ELR (cell line): Measurements from ENCODE around the gene KRT3.

Experiments used
- DNase-seq: peaks from one replicate; pipeline ENCODE4 v3.0.0-alpha.2; 2015; ENCODE audit warnings: low read depth

The KRT3 gene

DNA sequence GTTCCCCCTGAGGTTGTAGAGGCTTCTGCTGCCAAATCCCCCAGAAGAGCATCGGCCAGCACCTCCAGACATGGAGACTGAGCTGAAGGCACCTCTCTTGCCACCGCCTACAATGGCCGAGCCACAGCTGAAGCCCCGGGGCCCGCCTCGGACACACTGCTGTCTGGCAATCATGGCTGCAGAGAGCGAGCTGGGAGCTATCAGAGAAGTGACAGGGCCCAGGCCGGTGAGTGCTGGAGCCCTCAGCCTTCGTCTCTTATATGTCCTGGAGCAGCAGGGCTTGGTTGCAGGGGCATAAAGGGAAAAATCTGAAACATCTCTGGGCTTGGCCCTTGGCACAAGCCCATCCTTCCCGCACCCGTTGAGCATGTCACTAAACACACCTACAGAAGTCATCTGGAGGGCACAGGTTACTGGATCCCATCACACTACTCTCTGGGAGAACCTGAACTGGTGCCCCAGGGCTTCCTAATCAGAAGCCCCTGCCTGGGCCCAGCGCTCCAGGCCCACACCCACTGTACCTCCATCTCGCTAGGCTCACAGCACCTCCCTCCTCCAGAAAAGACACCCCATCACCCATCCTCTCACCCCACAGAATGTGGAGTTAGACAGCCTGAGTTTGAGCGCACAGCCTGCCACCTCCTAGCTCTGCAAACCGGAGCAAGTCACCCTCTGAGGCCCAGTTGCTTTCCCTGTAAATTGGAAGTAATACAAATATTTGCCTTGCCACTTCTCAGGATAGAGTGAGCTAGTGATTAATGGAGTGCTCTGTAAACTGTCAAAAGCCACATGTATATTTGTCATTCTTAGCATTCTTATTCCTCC is 18.2 kb upstream of the KRT3 start, which contains the start of gene KRT4:
Gene KRT4 (minus strand): TSS at position 232 of the 825 bp plus-strand sequence. CDS start 58 bp downstream, at position 174.
- no peak for DNase-seq

- no peak for DNase-seq
Measured at GRCh38 chr12:52813203-52813819, 17.4 kb upstream of the KRT3 start.

DNA sequence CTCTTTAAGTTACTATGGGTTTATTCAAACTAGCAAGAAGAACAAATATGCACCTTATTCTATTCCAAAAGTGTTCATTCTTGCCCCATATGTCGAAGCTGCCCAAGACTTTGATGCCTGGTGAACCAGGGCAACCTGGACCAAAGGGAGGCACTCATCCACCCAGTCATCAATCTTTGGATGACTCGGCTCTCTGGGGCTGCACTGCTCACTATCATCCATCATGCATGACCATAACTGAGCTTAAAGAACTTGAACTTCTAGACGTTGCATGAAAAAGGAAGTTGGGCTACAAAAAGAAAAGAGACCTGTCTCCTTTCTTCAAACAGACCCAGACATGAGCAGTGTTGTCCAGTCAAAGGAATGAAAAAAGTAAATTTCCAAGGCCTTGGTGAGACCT is 16.8 kb upstream of the KRT3 start:
- no peak for DNase-seq

DNA sequence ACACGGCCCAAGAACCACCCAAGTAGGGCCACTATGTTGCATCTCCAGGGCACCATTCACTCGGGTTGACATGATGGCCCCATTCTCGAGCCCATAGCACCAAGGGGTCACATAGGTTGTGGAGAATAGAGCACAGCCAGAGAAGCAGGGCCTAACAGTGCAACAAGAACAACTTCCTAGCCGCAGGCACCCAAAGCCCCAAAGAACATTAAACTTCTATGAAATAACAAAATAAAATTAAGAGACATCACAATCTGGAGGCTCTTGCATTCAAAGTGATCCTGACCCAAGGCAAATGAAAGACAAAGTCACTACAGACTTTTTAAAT is 16.1 kb upstream of the KRT3 start:
- DNase-seq, result no peak

GRCh38 chr12:52811191-52812072 is 15.5 kb upstream of the KRT3 start:
- DNase-seq, result no peak

- DNase-seq, result no peak
Measured at GRCh38 chr12:52810554-52810953, 14.6 kb upstream of the KRT3 start.

GRCh38 chr12:52809166-52809565 is 13.2 kb upstream of the KRT3 start:
- no peak for DNase-seq

DNA sequence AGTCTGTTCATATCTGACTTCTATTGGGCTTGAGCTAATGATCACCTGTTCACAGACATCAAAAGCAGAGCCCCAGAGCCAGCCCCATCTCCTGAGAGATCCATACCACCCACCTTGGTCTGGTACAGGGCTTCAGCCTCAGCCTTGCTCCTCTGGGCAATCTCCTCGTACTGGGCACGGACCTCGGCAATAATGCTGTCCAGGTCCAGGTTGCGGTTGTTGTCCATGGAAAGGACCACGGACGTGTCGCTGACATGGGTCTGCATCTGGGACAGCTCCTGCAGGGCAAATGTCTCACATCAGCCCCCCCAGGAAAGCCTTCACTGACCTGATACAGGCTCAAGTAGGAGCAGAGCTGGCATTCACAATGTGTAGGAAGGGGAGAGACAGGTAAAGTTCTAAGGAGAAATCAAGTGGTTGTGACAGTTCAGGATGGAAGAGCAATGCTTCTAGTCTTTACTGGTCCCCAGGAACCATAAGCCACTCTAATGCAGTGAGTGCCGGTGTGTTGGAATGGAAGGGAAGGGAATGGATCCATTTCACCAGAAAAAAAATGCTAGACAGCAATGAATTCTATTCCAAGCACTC is 12.8 kb upstream of the KRT3 start:
- no peak for DNase-seq

DNA sequence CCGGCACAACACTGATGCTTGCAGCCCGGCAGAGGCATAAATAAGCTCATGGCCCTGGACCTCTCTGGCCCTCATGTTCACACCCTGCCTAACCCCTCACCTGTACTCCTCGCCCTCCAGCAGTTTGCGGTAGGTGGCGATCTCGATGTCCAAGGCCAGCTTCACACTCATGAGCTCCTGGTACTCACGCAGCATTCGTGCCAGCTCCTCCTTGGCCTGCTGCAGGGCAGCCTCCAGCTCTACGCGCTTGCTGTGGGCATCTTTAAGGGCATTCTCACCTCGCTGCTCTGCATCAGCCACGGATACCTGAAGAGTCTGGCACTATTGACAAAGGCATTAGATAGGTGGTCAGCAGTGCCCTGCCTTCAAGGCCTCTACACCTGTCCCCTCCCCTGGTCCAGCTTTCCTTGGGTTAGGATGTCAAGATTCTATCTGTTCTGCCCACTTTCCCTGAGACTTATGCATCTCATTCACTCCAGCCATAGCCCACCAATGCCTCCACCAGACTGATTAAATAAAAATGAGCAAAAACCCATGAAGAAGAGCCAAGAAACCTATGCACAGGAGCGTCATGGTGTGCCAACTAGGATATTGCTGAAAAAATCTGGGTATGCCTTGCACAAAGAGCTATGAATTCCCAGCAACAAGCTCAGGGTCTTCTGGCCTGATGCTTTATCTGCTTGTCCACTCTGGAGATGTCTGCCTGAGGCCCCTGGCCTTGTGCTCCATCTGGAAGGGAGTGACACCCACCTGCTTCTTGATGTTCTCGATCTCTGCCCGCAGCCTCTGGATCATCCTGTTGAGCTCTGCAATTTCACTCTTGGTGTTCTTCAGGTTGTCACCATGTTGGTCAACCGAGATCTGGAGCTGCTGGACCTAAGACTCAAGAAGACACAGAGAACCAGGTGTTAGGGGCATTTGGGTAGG is 11.9 kb upstream of the KRT3 start:
- no peak for DNase-seq

DNA sequence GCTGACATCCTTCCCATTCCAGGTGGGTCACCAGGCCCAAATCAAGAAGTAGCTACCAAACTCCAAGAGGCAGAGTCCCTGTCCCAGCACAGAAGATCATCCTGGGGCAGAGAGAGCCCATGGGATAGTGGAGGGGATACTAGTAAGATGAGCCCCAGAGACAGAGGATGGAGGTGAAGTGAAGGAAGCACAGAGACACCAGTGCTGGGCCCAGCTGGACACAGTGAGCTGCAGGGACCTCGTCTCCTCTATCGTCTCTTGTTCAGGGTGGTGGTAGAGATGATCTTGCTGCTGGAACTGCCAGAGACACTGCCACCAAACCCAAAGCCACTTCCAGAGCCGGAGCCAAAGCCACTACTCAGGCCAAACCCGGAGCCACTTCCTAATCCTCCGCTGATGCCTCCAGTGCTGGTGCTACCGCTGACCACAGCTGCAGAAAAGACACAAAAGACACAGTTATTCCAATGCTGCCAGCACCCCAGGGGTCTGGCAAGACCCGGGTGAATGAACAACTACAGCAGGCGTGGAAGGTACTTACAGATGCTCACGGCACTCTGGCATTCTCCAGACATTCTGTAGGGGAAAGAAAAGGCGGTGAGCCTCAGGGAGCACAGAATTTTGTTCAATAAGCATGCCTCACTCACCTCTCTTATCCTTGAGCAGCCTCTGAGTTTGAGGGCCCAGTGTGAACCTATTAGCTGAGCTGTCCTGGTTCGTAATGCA is 11.1 kb upstream of the KRT3 start:
- no peak for DNase-seq

- DNase-seq, result no peak
Measured at GRCh38 chr12:52806169-52806811, 10.4 kb upstream of the KRT3 start.

- DNase-seq, result no peak
Measured at GRCh38 chr12:52805739-52806138, 9.8 kb upstream of the KRT3 start.

DNA sequence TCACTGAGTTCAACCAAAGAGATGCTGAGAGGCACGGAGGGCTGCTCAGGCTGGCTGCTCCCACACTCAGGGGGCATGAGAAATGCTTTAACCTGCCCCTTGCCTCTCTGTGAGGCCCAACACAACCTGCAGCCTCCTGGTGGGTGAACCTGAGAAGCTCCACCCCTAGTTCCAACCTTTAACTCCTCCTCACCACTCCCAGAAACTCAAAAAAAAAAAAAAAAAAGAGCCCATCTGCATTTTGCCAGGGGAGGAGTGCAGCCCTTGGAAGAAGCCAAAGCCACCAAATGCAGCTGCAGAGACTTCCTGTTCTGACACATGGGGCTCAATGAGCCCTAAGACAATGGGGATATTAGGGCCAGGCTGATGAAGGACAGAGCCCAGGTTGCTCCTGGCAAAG is 9.1 kb upstream of the KRT3 start:
- no peak for DNase-seq

DNA sequence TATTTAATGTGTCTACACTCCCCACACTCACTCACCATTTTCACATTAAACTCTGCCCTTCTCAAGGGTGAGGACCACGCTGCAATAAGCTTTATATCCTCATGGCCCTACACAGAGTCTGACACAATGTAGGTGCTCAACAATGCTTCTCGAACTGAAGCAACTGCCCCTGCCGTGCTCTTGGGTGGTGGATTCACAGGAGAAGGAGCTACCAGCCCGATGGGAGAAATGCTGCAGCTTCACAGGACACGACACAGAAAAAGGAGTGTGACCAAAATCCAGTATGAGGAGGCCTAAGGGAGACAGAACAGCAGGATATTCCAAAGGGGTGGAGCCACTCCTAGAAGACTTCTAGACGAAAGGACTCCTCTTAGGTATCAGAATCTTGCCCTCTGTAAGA is 6.5 kb upstream of the KRT3 start:
- no peak for DNase-seq

- DNase-seq, result no peak
Measured at GRCh38 chr12:52801773-52802172, 5.9 kb upstream of the KRT3 start.

DNA sequence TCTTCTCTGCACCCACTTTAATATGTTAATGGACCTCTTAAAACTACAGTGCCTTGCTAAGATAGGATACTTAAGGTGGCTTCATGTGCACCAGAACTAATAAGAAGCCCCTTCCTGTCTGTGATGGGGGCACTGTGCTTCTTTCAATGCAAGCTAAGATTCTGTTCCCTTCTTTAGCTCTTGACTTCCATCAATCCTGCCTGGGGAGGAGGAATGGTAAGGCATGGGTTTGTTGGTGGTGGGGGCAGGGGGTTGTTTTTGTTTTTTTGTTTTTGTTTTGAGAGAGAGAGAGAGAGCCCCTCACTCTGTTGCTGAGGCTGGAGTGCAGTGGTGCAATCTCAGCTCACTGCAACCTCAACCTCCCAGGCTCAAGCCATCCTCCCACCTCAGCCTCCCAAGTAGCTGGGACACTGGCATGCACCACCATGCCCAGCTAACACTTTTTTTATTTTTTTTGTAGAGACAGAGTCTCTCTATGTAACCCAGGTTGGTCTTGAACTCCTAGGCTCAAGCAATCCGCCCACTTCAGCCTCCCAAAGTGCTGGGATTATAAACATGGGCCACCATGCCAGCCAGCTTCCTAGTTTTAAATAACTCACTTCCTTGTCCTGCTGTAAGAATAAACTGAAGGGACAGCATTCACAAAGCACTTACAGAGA is 4.5 kb upstream of the KRT3 start:
- DNase-seq, result no peak

- no peak for DNase-seq
Measured at GRCh38 chr12:52799505-52800211, 3.7 kb upstream of the KRT3 start.

- DNase-seq, result peak; percentile 88
Measured at GRCh38 chr12:52798671-52799504, 3.0 kb upstream of the KRT3 start.
